ENCODE results near the gene MKLN1.
A peak's percentile ranks its signal among the peaks of the same experiment; 100 is the strongest.
"Not testable (repeated sequence)": the region's sequence is repeated elsewhere in the genome, so short reads cannot be mapped to it uniquely, and the experiment has no call there.

Gene MKLN1

GRCh38 chr7:131320603-131321002 lies 7.1 kb upstream of the MKLN1 start:
- no peak for DNase-seq

GRCh38 chr7:131321656-131322055 lies 6.0 kb upstream of the MKLN1 start:
- DNase-seq, result no peak

- DNase-seq, result no peak
Observed at GRCh38 chr7:131322061-131322460, 5.6 kb upstream of the MKLN1 start.

- DNase-seq, result no peak
Observed at GRCh38 chr7:131322861-131323260, 4.8 kb upstream of the MKLN1 start.

GRCh38 chr7:131325179-131325840 lies 2.4 kb upstream of the MKLN1 start:
- no peak for DNase-seq

GRCh38 chr7:131326576-131326975 lies 1.1 kb upstream of the MKLN1 start:
- no peak for DNase-seq

- peak; percentile 35 for DNase-seq
Observed at GRCh38 chr7:131327049-131327625, 539 bp upstream of the MKLN1 start.

GRCh38 chr7:131328377-131329175 lies 900 bp downstream of the MKLN1 start:
- DNase-seq, result no peak

- no peak for DNase-seq
Observed at GRCh38 chr7:131329176-131329570, 1.5 kb downstream of the MKLN1 start.

- no peak for DNase-seq
Observed at GRCh38 chr7:131330299-131330698, 2.6 kb downstream of the MKLN1 start.

GRCh38 chr7:131331806-131332205 lies 4.1 kb downstream of the MKLN1 start:
- no peak for DNase-seq

GRCh38 chr7:131332729-131333128 lies 5.1 kb downstream of the MKLN1 start:
- DNase-seq, result not testable (repeated sequence)

GRCh38 chr7:131335639-131336381 lies 8.1 kb downstream of the MKLN1 start:
- DNase-seq, result no peak

- DNase-seq, result no peak
Observed at GRCh38 chr7:131336956-131337355, 9.3 kb downstream of the MKLN1 start.

GRCh38 chr7:131338173-131338572 lies 10.5 kb downstream of the MKLN1 start:
- DNase-seq, result no peak

GRCh38 chr7:131338691-131339390 lies 11.2 kb downstream of the MKLN1 start:
- no peak for DNase-seq

GRCh38 chr7:131341690-131342089 lies 14.0 kb downstream of the MKLN1 start:
- no peak for DNase-seq

- DNase-seq, result no peak
Observed at GRCh38 chr7:131342864-131343442, 15.3 kb downstream of the MKLN1 start.

- DNase-seq, result no peak
Observed at GRCh38 chr7:131346885-131347592, 19.4 kb downstream of the MKLN1 start.

- DNase-seq, result no peak
Observed at GRCh38 chr7:131352032-131352431, 24.4 kb downstream of the MKLN1 start.

- DNase-seq, result no peak
Observed at GRCh38 chr7:131354390-131354789, 26.7 kb downstream of the MKLN1 start.
